Measurements from ENCODE around the gene DIAPH2.

Gene DIAPH2

DNA sequence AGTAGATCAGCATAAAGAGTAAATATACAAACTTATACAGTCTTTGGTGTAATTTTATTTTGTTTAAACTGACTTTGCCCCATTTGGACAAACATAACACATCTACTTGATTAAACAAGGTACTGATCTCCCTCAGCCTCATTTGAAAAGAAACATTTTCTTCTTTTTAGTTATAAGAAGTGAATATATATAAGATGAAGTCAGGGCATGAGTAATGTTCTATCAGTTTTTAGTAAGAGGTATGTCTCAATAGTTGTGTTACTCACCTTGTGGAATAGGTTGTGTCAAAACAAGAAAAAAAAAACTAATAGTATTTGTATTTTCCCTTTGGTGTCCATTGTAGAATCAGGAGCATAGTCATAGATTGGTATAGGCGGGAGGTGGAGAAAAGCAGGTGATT lies 526.4 kb downstream of the DIAPH2 start:
- no peak for DNase-seq

- no peak for DNase-seq
Observed at GRCh38 chrX:97215186-97215585, 530.5 kb downstream of the DIAPH2 start.

DNA sequence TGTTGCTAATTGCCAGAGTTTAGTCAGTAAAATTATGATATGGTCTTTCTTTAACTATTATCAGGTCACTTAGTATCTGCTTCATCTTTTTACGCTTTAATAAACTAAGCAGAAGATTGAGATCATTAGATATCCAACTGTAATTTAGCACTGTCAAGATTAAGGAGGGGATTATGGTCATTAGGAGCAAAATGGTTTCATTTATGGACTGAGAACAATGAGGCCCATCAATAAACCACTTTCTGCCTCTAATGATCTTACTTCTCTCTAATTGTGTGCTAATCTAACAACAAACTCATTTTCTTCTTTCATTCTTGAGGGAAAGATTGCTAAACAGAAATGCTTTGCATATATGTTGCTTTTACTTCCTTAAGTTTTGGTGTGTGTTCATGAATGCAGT lies 539.5 kb downstream of the DIAPH2 start:
- DNase-seq, result no peak

DNA sequence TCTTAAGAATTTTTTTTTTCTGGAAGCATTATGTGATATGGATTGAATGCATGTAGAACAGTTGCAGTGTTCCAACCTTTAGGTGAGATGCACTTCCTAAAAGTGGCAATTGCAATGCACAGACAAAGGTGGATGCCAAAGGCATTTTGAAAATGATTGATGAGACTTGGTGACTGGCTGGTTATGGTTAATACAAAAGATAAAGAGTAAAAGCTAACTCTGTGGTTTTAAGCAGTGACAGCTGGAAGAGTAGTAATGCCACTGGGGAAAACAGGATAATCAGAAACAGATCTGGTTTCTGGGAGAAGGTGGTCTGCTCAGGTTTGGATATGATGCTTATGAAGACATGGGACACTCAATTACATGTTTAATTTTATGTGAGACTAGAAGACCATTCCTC lies 544.7 kb downstream of the DIAPH2 start:
- DNase-seq, result no peak

DNA sequence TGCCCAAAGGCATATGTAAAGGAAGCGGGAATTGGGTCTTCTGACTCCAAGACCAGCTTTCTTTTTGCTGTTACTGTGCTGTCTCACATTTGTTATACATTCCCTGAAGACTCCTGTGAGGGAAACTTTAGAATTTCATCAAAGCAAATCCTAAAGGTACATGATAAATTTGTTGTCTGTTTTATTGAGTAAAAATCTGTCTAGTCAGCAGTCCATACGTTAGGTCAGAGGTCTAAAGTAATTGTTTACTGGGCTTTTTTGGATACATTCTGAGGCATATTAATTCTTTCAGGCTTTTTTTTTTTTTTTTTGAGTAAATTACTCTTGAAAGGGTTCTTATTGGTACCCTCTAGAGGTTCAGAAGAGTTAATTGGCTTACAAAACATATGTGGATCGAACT lies 546.3 kb downstream of the DIAPH2 start:
- DNase-seq, result no peak

GRCh38 chrX:97234471-97235081 lies 549.9 kb downstream of the DIAPH2 start:
- no peak for DNase-seq

GRCh38 chrX:97238632-97239031 lies 554.0 kb downstream of the DIAPH2 start:
- DNase-seq, result no peak

GRCh38 chrX:97252111-97252510 lies 567.5 kb downstream of the DIAPH2 start:
- DNase-seq, result no peak

- peak; percentile 50 for DNase-seq
Observed at GRCh38 chrX:97260679-97261078, 576.0 kb downstream of the DIAPH2 start.

- DNase-seq, result no peak
Observed at GRCh38 chrX:97266406-97267121, 581.9 kb downstream of the DIAPH2 start.

GRCh38 chrX:97267396-97268181 lies 582.9 kb downstream of the DIAPH2 start:
- no peak for DNase-seq

DNA sequence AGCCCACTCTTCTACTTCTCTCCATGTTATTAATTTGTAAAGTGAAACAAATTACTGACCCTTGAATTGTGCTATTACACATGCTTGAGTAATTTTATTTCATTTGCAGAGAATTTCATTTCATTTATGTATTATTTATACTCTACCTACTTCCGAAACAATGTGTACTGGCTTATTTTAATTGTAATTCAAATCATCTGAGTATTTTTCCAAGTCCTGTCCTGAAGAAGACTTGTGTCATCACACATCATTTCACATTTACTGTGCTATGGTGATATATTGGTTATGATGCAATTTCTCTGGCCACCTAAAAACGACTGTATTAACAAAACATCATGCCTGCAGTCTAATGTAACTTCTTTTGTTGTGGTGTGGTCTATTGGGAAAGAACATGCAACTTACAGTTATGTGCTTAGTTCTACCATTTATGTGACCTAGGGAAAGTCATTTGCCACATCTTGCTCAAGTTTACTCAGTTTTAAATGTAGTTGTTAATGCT lies 583.6 kb downstream of the DIAPH2 start:
- no peak for DNase-seq

DNA sequence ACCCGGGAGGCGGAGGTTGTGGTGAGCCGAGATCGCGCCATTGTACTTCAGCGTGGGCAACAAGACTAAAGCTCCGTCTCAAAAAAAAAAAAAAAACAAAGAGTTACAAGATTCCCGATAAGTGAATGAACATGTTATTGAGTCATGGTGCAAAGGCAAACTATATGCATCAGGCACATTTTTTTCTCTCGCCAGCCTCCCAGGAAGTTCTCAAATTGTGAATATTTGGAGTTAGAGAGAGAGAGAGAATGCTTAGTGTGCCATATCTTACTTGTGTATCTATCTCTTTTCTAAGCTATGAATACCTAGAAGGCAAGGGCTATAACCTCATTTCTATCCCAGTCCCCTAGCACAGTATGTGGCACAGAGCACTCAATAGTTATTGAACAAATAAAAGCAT lies 599.9 kb downstream of the DIAPH2 start:
- no peak for DNase-seq

DNA sequence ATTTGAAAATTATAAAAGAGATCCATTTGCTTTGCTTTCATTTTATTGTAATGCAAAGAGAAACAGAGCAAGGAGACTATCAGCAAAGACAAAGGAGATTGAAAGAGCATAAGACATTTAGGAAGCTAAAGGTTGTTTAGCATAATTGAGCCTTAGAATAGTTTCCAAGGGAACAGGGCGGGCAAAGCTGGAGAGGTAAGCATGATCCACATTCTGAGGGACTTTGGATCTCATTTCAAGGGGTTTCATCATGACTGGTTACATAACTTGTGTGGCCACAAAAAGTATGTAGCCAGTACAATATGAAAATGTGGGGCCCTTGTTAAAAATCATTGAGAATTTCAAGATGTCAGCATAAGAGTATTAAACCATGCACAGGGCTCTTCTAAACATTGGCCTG lies 605.6 kb downstream of the DIAPH2 start:
- no peak for DNase-seq

DNA sequence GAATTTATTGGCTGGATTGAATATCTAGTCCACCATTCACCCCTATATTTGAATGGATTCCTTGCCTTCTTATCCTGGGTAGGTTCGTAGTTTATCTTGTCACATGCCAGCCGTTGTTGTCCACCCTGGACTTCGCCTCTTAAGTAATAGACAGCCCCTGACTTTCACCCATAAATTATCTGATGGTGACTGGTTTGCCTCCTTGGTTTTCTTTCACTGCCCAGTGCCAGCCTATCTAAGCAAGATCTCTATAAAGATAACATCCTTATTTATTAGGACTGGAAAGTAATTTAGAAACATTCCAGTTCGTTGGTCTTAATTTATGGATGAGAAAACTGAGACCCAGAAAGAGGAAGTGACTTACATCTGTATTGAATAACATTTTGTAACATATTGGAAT lies 609.4 kb downstream of the DIAPH2 start:
- no peak for DNase-seq

GRCh38 chrX:97295954-97296353 lies 611.3 kb downstream of the DIAPH2 start:
- DNase-seq, result no peak

DNA sequence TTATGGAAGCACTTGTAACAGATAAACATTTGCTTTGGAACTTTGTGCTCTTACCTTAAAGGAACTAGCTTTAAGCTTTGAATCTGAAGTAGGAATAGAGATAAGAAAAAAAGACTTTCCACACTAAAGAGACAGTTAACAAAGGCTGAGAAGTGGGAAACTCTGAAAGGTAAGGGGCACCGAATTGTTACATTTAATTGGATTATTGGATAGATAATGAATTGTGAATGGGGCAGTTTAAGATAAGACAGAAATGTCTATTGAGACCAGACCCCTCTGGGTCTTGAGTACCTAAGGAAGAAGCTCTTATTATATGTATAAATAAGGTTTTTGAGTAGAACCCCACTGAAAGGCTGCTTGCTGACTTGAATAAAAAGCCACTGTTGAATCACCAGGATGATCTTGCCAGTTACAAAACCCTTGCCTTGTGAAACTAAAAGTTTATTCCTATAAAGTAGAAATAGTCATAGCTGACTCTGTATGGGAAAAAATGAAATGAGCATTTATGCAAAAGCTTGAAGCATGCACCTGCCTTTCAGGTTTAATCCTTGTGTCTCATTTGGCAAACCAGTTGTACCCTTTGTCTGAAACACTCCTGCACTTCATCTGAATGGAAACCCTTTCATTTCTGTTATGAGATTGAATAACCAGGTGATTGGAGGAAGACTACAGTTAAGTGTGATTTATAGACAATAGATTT lies 622.3 kb downstream of the DIAPH2 start:
- DNase-seq, result no peak

DNA sequence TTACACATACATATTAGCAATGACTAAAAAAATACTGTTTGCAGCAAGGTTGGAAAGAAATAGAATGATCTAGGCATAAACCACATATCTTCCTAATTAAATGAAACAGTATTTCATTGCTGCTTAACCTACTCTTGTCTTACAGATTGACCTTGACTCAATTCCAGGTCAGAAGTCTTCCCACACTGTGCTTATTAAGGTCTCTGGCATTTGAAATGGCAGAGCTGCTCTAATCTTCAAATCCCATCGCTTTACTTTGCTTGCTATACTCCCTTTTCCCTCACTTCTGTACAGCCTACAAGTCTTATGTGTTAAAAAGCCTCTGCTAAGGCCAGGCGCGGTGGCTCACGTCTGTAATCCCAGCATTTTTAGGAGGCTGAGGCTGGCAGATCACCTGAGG lies 623.5 kb downstream of the DIAPH2 start:
- no peak for DNase-seq

GRCh38 chrX:97309487-97310116 lies 625.0 kb downstream of the DIAPH2 start:
- DNase-seq, result no peak

- DNase-seq, result no peak
Observed at GRCh38 chrX:97310373-97310772, 625.7 kb downstream of the DIAPH2 start.

- no peak for DNase-seq
Observed at GRCh38 chrX:97311066-97311778, 626.6 kb downstream of the DIAPH2 start.

DNA sequence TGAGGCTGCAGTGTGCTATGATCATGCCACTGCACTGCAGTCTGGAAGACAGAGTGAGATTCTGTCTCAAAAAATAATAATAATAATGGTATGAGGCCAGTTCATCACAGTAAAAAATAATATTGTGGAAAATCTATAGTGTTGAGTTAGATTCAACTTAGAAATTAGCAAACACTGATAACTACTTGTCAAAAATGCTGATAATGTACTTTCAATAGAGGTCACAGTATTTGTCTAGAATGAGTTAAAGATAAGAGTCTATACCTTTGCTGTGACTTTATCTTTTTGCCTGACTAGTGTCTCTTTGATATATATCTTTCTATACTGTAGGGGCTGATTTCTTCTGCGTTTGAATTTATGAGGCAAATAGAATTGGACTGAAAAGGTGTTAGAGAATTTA lies 629.7 kb downstream of the DIAPH2 start:
- DNase-seq, result no peak
